Esophagus (tissue), 2 donors: ENCODE data around the gene MAT2A. TPM values are rescaled to one million over a fixed set of nuclear protein-coding genes. Genes with fewer than 3 reads are reported as not detected.
A peak's percentile ranks its signal among the peaks of the same experiment; 100 is the strongest.
"Not testable (repeated sequence)": the region's sequence is repeated elsewhere in the genome, so short reads cannot be mapped to it uniquely, and the experiment has no call there.

Experiments
- H3K27ac ChIP-seq, 2 donors: one replicate each; pipeline ENCODE4 v1.5.1; 2013; ENCODE audit warnings: low read depth in 2 of 2, mild to moderate bottlenecking in 2 of 2, inconsistent platforms in 1 of 2, low read length in 1 of 2, moderate library complexity in 1 of 2
- H3K27me3 ChIP-seq, 2 donors: one replicate each; pipeline ENCODE4 v1.6.1; 2013; ENCODE audit warnings: low read length in 2 of 2, control low read depth in 1 of 2, mild to moderate bottlenecking in 1 of 2; ENCODE audit not compliant: insufficient read depth in 2 of 2, control insufficient read depth in 1 of 2
- H3K36me3 ChIP-seq, 2 donors: one replicate each; pipeline ENCODE4 v1.6.1; 2013; ENCODE audit warnings: low read length in 1 of 2; ENCODE audit not compliant: control insufficient read depth in 2 of 2, insufficient read depth in 2 of 2
- H3K4me1 ChIP-seq, 2 donors: one replicate each; pipeline ENCODE4 v1.6.1; 2013; ENCODE audit warnings: low read length in 1 of 2; ENCODE audit not compliant: control insufficient read depth in 2 of 2, insufficient read depth in 2 of 2
- H3K4me3 ChIP-seq, 2 donors: one replicate each; pipeline ENCODE4 v1.5.1; 2013; ENCODE audit warnings: low read length in 2 of 2, mild to moderate bottlenecking in 2 of 2, low read depth in 1 of 2, moderate library complexity in 1 of 2
- H3K9me3 ChIP-seq, 2 donors: one replicate each; pipeline ENCODE4 v1.6.1; 2013; ENCODE audit warnings: mild to moderate bottlenecking in 2 of 2, low read depth in 1 of 2, low read length in 1 of 2, moderate library complexity in 1 of 2; ENCODE audit not compliant: control insufficient read depth in 2 of 2, insufficient read depth in 1 of 2
- WGBS, 2 donors: extraction: QIAGEN DNeasy Blood & Tissue Kit; methylation state at CpG; one replicate each; pipeline ENCODE4 v1.1.7; 2013; 5-methylcytosine and 5-hydroxymethylcytosine counted together
- polyA plus RNA-seq, 2 donors: library from polyadenylated mRNA; stranded (reverse); fragments of 200-250 nt; gene quantifications; one replicate each; pipeline ENCODE4 v1.2.3, GENCODE V29; 2013
- donor health status: healthy with polysubstance abuse.
- donor health status: Bipolar disorder and iron deficiency.

MAT2A gene
- polyA plus RNA-seq, 2 donors, result 53.9 to 113 TPM

DNA sequence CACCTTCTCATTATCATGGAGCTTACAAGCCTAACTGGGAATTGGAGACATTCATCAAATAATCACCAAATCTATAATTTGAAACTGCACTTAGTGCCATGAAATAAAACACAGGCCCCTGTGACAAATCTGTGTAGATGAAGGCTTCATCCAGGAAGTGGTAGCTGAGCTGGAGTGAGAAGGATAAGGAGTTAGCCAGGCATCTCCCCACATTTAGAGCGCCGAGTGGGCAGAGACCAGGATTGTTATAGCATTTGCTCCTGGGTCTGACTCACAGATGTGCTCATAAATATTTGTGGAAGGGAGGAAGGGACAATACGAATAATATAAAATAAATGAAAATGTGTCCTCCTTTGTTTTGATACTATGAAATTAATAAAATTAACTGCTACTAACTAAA is 2.5 kb upstream of the MAT2A start:
- Histone ChIP-seq H3K27ac (no peak overlapping the region), H3K36me3 (peaks cover 0 to under 1% of the 10 kb centered on the region in 2 donors), H3K4me1 (no peaks in the 10 kb centered on the region), H3K9me3 (no peaks in the 10 kb centered on the region), H3K27me3 (no peaks in the 10 kb centered on the region), H3K4me3 (no peak overlapping the region)
- 72 to 75% methylated on average over 3 of the region's 3 CpGs for WGBS, 2 donors

- H3K9me3 ChIP-seq, result no peaks in the 10 kb centered on the region
- H3K27ac ChIP-seq, result peak overlapping the region; percentile 98 to 100
- WGBS, 2 donors, result 1% methylated on average over 35 of the region's 35 CpGs
- no peaks in the 10 kb centered on the region for H3K27me3 ChIP-seq
- H3K4me3 ChIP-seq, result peak overlapping the region; percentile 67 to 84
- peaks cover 2 to 8% of the 10 kb centered on the region in 2 donors for H3K36me3 ChIP-seq
- H3K4me1 ChIP-seq, result peaks cover 0 to 3% of the 10 kb centered on the region in 2 donors
Measured at GRCh38 chr2:85537600-85538506, 1.1 kb upstream of the MAT2A start.

GRCh38 chr2:85539361-85540132 is 579 bp downstream of the MAT2A start:
- peak overlapping the region; percentile 98 to 100 for H3K27ac ChIP-seq
- peak overlapping the region; percentile 67 to 84 for H3K4me3 ChIP-seq
- no peaks in the 10 kb centered on the region for H3K27me3 ChIP-seq
- peaks cover 7 to 13% of the 10 kb centered on the region in 2 donors for H3K36me3 ChIP-seq
- peaks cover 0 to 3% of the 10 kb centered on the region in 2 donors for H3K4me1 ChIP-seq
- no peaks in the 10 kb centered on the region for H3K9me3 ChIP-seq
- WGBS, 2 donors, result 0% methylated on average over 46 to 67 of the region's 67 CpGs

GRCh38 chr2:85540133-85540648 is 1.2 kb downstream of the MAT2A start:
- peaks cover 0 to 3% of the 10 kb centered on the region in 2 donors for H3K4me1 ChIP-seq

GRCh38 chr2:85541262-85541661 is 2.3 kb downstream of the MAT2A start:
- Histone ChIP-seq H3K4me3 (peak overlapping the region in 1 of 2 donors; percentile 67), H3K36me3 (peaks cover 10 to 15% of the 10 kb centered on the region in 2 donors)

More at GRCh38 chr2:85540133-85540648, 1.2 kb downstream of the MAT2A start:
- peak overlapping the region; percentile 98 to 100 for H3K27ac ChIP-seq
- peak overlapping the region; percentile 67 to 84 for H3K4me3 ChIP-seq
- H3K9me3 ChIP-seq, result no peaks in the 10 kb centered on the region
- H3K36me3 ChIP-seq, result peaks cover 8 to 13% of the 10 kb centered on the region in 2 donors
- WGBS, 2 donors, result 3 to 5% methylated on average over 11 of the region's 11 CpGs
- H3K27me3 ChIP-seq, result no peaks in the 10 kb centered on the region

GRCh38 chr2:85541753-85542457 is 2.9 kb downstream of the MAT2A start:
- H3K4me1 ChIP-seq, result peaks cover 0 to 3% of the 10 kb centered on the region in 2 donors
- H3K36me3 ChIP-seq, result peaks cover 10 to 15% of the 10 kb centered on the region in 2 donors
- peak overlapping the region; percentile 49 to 58 for H3K27ac ChIP-seq
- H3K27me3 ChIP-seq, result no peaks in the 10 kb centered on the region
- peak overlapping the region in 1 of 2 donors; percentile 67 for H3K4me3 ChIP-seq
- H3K9me3 ChIP-seq, result no peaks in the 10 kb centered on the region
- 38 to 40% methylated on average over 5 of the region's 5 CpGs for WGBS, 2 donors

More at GRCh38 chr2:85541262-85541661, 2.3 kb downstream of the MAT2A start:
- H3K27ac ChIP-seq, result no peak overlapping the region
- no peaks in the 10 kb centered on the region for H3K9me3 ChIP-seq
- no peaks in the 10 kb centered on the region for H3K27me3 ChIP-seq
- peaks cover 0 to 3% of the 10 kb centered on the region in 2 donors for H3K4me1 ChIP-seq
- WGBS, 2 donors, result 20 to 24% methylated on average over 4 of the region's 4 CpGs

DNA sequence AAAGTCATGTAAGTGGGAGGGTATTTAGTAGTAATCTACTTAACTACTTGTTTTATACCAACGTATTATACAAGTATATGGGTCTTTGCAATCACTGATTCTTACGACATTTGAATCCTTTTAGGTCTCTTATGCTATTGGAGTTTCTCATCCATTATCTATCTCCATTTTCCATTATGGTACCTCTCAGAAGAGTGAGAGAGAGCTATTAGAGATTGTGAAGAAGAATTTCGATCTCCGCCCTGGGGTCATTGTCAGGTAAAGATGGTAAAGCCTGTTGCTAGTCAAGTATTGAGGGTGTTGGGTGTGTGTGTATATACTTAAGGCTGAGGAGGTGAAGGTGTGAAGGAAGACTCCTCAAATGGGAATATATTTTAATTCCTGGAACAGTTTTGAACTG is 3.8 kb downstream of the MAT2A start:
- 63 to 68% methylated on average over 4 of the region's 4 CpGs for WGBS, 2 donors
- Histone ChIP-seq H3K4me1 (peaks cover 0 to 3% of the 10 kb centered on the region in 2 donors), H3K4me3 (no peak overlapping the region)

GRCh38 chr2:85544254-85544691 is 5.3 kb downstream of the MAT2A start:
- not testable (repeated sequence) for H3K27me3 ChIP-seq, H3K4me1 ChIP-seq, H3K4me3 ChIP-seq, H3K9me3 ChIP-seq
- 54 to 59% methylated on average over 3 of the region's 3 CpGs for WGBS, 2 donors
- Histone ChIP-seq H3K36me3 (peaks cover 10 to 15% of the 10 kb centered on the region in 2 donors), H3K27ac (peak overlapping the region; percentile 4 to 15)

More for the DNA sequence above, 3.8 kb downstream of the MAT2A start:
- Histone ChIP-seq H3K9me3 (no peaks in the 10 kb centered on the region), H3K27me3 (no peaks in the 10 kb centered on the region), H3K36me3 (peaks cover 10 to 15% of the 10 kb centered on the region in 2 donors), H3K27ac (no peak overlapping the region)
